Spleen (tissue), 11 donors: ENCODE data around the gene SHROOM4. TPM values are rescaled to one million over a fixed set of nuclear protein-coding genes. Genes with fewer than 3 reads are reported as not detected.

Experiments used
- DNase-seq: peaks from one replicate; pipeline ENCODE4 v3.0.0-alpha.2; 2020
- H3K27ac ChIP-seq, 8 donors: fragments of 200-600 bp; sonication (generic) in 7 of 8; 1 replicate in 4 of 8; 2 replicates in 4 of 8; pipeline versions ENCODE4 v1.5.0 to v1.8.0; 2016 to 2021; ENCODE audit warnings: inconsistent platforms in 4 of 8, mild to moderate bottlenecking in 4 of 8, moderate library complexity in 1 of 8
- H3K27me3 ChIP-seq, 7 donors: fragments of 200-600 bp; sonication (generic) in 6 of 7; replicated peaks in 1 of 7; 1 replicate in 4 of 7; 2 replicates in 3 of 7; pipeline versions ENCODE4 v1.5.0 to v1.8.0; 2016 to 2021; ENCODE audit warnings: inconsistent platforms in 3 of 7, mild to moderate bottlenecking in 1 of 7
- H3K36me3 ChIP-seq, 6 donors: fragments of 200-600 bp; sonication (generic) in 5 of 6; 1 replicate in 4 of 6; 2 replicates in 2 of 6; pipeline versions ENCODE4 v1.5.0 to v1.8.0; 2016 to 2021; ENCODE audit warnings: inconsistent platforms in 2 of 6
- H3K4me1 ChIP-seq, 6 donors: fragments of 200-600 bp; sonication (generic) in 5 of 6; 1 replicate in 3 of 6; 2 replicates in 3 of 6; pipeline versions ENCODE4 v1.5.0 to v1.8.0; 2016 to 2021; ENCODE audit warnings: inconsistent platforms in 3 of 6
- H3K4me3 ChIP-seq, 8 donors: fragments of 200-600 bp; sonication (generic) in 7 of 8; 1 replicate in 4 of 8; 2 replicates in 4 of 8; pipeline versions ENCODE4 v1.5.0 to v1.8.0; 2016 to 2021; ENCODE audit warnings: inconsistent platforms in 4 of 8, mild to moderate bottlenecking in 4 of 8, moderate library complexity in 2 of 8
- H3K9me3 ChIP-seq, 8 donors: fragments of 200-600 bp; sonication (generic) in 7 of 8; 1 replicate in 4 of 8; 2 replicates in 4 of 8; pipeline versions ENCODE4 v1.5.0 to v1.8.0; 2016 to 2021; ENCODE audit warnings: inconsistent platforms in 4 of 8
- POLR2A ChIP-seq, 3 donors: fragments of 450-650 bp; IDR thresholded peaks; one replicate each; pipeline ENCODE4 v1.5.1; 2017; ENCODE audit warnings: antibody characterized with exemption in 3 of 3, mild to moderate bottlenecking in 1 of 3
- POLR2AphosphoS5 ChIP-seq, 3 donors: sonication (generic); formaldehyde crosslinking; IDR thresholded peaks; one replicate each; pipeline ENCODE4 v1.5.1; 2017; ENCODE audit warnings: antibody characterized with exemption in 3 of 3
- WGBS, 5 donors: extraction: QIAGEN DNeasy Blood & Tissue Kit in 3 of 5; methylation state at CpG; one replicate each; pipeline versions ENCODE4 v1.1.5 to v1.1.7; 2013 to 2018; 5-methylcytosine and 5-hydroxymethylcytosine counted together
- intact Hi-C: fragments of 100-400 bp; cut with DNase I; formaldehyde crosslinking; loops from one replicate; pipeline ENCODE4 v1.15.0; 2023; ENCODE audit warnings: low total_unique reads
- polyA plus RNA-seq, 3 donors: library from polyadenylated mRNA; stranded (reverse); fragments of 200-250 nt; gene quantifications; one replicate each; pipeline ENCODE4 v1.2.1, GENCODE V29; 2013
- total RNA-seq, 7 donors: library from RNA; depleted of rRNA in 3 of 7; stranded (reverse); fragments of >200 nt in 3 of 7; fragmentation: NEBNext Ultra II Directional in 4 of 7; extraction: Animal tissue kit (Norgen Biotek cat#: 25700) in 4 of 7; gene quantifications; one replicate each; pipeline versions ENCODE4 v1.1.0 to v1.2.1, GENCODE V29; 2016 to 2021
- TF ChIP-seq, protein P1 (sequence below), 11 experiments: fragments of 200-600 bp in 7 of 11; fragments of 450-650 bp in 4 of 11; sonication (generic) in 4 of 11; IDR thresholded peaks in 8 of 11; conservative IDR thresholded peaks in 3 of 11; 1 replicate in 7 of 11; 2 replicates in 4 of 11; pipeline versions ENCODE4 v1.4.0 to v1.8.0; 2016 to 2021; ENCODE audit warnings: antibody characterized with exemption in 11 of 11, inconsistent platforms in 4 of 11, mild to moderate bottlenecking in 1 of 11
- donor health status: healthy with polysubstance abuse.
- donor health status: DM: no; HTN: no; CAD: no; lungs with moderate emphysema.
- donor health status: DM: no; HTN: no; CAD: no.
- donor health status: Bipolar disorder and iron deficiency.
- donor health status: healthy.
- donor health status: DM: no; HTN: no; CAD: no.
- donor health status: DM: yes; HTN: yes; CAD: no.

The SHROOM4 gene
- total and polyA plus RNA-seq, 10 donors = 0.24 to 4.4 (median 2.4) TPM

GRCh38 chrX:50626432-50626831 lies 187.6 kb downstream of the SHROOM4 start:
- 78 to 95% (median 91%) methylated on average over 3 to 4 of the region's 4 CpGs for WGBS, 5 donors
- peaks cover 0 to 3% (median 0%) of the 10 kb centered on the region in 8 donors for H3K9me3 ChIP-seq
- H3K36me3 ChIP-seq = no peaks in the 10 kb centered on the region
- no peak for DNase-seq
- H3K27me3 ChIP-seq = peaks cover 0 to 22% (median 0%) of the 10 kb centered on the region in 7 donors
- intact Hi-C loops = no loop called here
- no peak overlapping the region for H3K4me3 ChIP-seq
- H3K4me1 ChIP-seq = no peaks in the 10 kb centered on the region
- H3K27ac ChIP-seq = no peak overlapping the region
- no peak for TF ChIP-seq POLR2AphosphoS5 (IDR thresholded peaks at IDR 0.05)
- TF ChIP-seq, protein P1, sequence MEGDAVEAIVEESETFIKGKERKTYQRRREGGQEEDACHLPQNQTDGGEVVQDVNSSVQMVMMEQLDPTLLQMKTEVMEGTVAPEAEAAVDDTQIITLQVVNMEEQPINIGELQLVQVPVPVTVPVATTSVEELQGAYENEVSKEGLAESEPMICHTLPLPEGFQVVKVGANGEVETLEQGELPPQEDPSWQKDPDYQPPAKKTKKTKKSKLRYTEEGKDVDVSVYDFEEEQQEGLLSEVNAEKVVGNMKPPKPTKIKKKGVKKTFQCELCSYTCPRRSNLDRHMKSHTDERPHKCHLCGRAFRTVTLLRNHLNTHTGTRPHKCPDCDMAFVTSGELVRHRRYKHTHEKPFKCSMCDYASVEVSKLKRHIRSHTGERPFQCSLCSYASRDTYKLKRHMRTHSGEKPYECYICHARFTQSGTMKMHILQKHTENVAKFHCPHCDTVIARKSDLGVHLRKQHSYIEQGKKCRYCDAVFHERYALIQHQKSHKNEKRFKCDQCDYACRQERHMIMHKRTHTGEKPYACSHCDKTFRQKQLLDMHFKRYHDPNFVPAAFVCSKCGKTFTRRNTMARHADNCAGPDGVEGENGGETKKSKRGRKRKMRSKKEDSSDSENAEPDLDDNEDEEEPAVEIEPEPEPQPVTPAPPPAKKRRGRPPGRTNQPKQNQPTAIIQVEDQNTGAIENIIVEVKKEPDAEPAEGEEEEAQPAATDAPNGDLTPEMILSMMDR (IDR thresholded peaks at IDR 0.05 in 8 of 11, conservative IDR thresholded peaks at IDR 0.05 in 3 of 11) = no peak
- TF ChIP-seq POLR2A (IDR thresholded peaks at IDR 0.05) = no peak

DNA sequence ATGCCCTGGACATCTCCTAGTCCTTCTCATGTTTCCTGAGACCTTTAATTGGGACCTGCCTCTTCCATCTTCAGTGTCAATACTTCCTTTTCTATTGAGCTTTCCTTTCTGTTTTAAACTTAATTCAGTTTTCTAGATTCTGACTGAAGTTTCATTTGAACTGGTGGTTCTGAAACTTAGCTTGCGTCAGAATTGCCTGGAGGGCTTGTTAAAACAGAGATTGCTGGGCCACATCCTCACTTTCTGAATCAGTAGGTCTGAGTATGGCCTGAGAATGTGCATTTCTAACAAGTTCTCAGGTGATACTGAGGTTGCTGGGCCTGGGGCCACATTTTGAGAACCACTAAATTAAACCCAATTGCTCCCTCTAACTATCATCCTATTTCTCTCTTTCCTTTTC lies 191.2 kb downstream of the SHROOM4 start:
- Histone ChIP-seq H3K4me1 (no peaks in the 10 kb centered on the region), H3K27me3 (peaks cover 0 to 6% (median 0%) of the 10 kb centered on the region in 7 donors), H3K4me3 (no peak overlapping the region), H3K27ac (no peak overlapping the region), H3K36me3 (no peaks in the 10 kb centered on the region), H3K9me3 (peaks cover 0 to 3% (median 0%) of the 10 kb centered on the region in 8 donors)
- DNase-seq = no peak
- TF ChIP-seq POLR2AphosphoS5 (IDR thresholded peaks at IDR 0.05) = no peak
- TF ChIP-seq, protein P1 (IDR thresholded peaks at IDR 0.05 in 8 of 11, conservative IDR thresholded peaks at IDR 0.05 in 3 of 11) = no peak
- no peak for TF ChIP-seq POLR2A (IDR thresholded peaks at IDR 0.05)
- 48 to 92% (median 73%) methylated on average over 1 of the region's 1 CpG for WGBS, 5 donors
- intact Hi-C loops = no loop called here

DNA sequence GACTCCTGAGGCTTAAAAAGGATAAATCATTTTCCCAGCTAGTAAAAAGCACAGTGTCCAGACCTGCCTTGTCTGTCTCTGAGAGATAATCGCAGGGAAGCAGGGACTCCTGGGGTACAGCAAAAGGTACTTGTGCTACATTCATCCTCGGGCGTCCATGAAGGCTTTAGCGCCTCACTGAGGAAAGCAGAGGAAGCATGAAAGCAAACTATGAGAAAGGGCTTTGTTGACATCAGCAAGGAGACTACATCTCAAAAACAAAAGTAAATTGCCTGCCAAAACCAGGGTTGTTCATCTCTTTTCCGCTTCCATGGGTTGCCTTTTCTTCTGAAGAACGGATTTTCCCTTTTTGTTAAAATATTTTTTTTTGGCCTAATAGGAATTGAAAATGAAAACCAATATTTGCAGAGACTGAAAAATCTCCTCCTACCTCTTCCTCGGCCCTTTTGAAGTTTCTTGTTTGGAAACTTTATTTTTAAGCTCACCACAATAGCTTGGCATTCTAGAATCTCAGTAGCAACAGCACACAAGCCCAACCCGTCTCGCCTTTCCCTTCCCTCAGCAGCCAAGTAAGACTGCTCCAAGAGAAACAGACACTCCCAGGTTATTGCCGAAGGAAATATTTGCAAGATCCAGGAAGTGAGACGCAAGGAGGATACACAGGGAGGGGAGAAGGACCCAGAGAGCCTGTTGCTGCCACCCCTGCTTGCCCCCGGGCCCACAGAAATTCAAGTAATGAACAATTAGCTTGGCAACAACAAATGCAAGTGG lies 195.0 kb downstream of the SHROOM4 start:
- DNase-seq = no peak
- Histone ChIP-seq H3K36me3 (no peaks in the 10 kb centered on the region), H3K4me1 (no peaks in the 10 kb centered on the region), H3K9me3 (no peaks in the 10 kb centered on the region), H3K27me3 (peaks cover 0 to 6% (median 0%) of the 10 kb centered on the region in 7 donors), H3K27ac (no peak overlapping the region), H3K4me3 (no peak overlapping the region)
- TF ChIP-seq, protein P1 (IDR thresholded peaks at IDR 0.05 in 8 of 11, conservative IDR thresholded peaks at IDR 0.05 in 3 of 11) = no peak
- TF ChIP-seq POLR2AphosphoS5 (IDR thresholded peaks at IDR 0.05) (no peak), POLR2A (IDR thresholded peaks at IDR 0.05) (no peak)
- intact Hi-C loops = no loop called here
- WGBS, 5 donors = 54 to 87% (median 83%) methylated on average over 11 to 12 of the region's 12 CpGs

DNA sequence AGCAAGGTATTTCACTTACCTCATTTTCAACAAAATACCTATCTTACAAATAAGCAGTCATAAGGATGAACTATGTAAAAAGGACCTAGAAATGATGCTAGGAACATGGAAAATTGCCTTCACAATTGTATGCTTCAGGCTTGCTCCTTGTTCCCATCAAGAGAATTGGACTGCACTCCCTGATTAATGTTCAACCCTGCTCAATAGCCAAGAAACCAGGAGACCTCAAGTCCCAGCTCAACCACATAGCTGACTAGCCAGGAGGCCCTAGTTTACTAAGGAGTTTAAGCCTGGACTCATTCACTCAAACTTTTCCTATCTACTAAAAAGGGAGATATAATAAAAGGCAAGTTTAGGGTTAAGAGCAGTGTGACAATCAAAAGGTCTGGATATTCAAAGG lies 196.8 kb downstream of the SHROOM4 start:
- no peak for DNase-seq
- H3K4me3 ChIP-seq = no peak overlapping the region
- H3K27me3 ChIP-seq = peaks cover 0 to 6% (median 0%) of the 10 kb centered on the region in 7 donors
- no peaks in the 10 kb centered on the region for H3K9me3 ChIP-seq
- no peaks in the 10 kb centered on the region for H3K4me1 ChIP-seq
- no peak overlapping the region for H3K27ac ChIP-seq
- TF ChIP-seq POLR2A (IDR thresholded peaks at IDR 0.05) (no peak), POLR2AphosphoS5 (IDR thresholded peaks at IDR 0.05) (no peak)
- TF ChIP-seq, protein P1 (IDR thresholded peaks at IDR 0.05 in 8 of 11, conservative IDR thresholded peaks at IDR 0.05 in 3 of 11) = no peak
- no peaks in the 10 kb centered on the region for H3K36me3 ChIP-seq
- intact Hi-C loops = no loop called here
